ENCODE measurements around the gene PEX10. TPM values are rescaled to one million over a fixed set of nuclear protein-coding genes. Genes with fewer than 3 reads are reported as not detected.

PEX10 gene
- total RNA-seq, 1 donor: 28.9 TPM

- TF ChIP-seq, protein P1, sequence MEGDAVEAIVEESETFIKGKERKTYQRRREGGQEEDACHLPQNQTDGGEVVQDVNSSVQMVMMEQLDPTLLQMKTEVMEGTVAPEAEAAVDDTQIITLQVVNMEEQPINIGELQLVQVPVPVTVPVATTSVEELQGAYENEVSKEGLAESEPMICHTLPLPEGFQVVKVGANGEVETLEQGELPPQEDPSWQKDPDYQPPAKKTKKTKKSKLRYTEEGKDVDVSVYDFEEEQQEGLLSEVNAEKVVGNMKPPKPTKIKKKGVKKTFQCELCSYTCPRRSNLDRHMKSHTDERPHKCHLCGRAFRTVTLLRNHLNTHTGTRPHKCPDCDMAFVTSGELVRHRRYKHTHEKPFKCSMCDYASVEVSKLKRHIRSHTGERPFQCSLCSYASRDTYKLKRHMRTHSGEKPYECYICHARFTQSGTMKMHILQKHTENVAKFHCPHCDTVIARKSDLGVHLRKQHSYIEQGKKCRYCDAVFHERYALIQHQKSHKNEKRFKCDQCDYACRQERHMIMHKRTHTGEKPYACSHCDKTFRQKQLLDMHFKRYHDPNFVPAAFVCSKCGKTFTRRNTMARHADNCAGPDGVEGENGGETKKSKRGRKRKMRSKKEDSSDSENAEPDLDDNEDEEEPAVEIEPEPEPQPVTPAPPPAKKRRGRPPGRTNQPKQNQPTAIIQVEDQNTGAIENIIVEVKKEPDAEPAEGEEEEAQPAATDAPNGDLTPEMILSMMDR (IDR thresholded peaks at IDR 0.05; ENCODE audit: insufficient read depth, low read depth, low read length): peak; percentile 7
- no peak for DNase-seq (ENCODE audit: low read depth)
- no peak overlapping the region for H3K4me3 ChIP-seq (ENCODE audit: low read depth, low read length)
Measured at GRCh38 chr1:2373551-2374251, 38.7 kb downstream of the PEX10 start.

GRCh38 chr1:2372551-2373490 is 39.5 kb downstream of the PEX10 start:
- no peak overlapping the region for H3K4me3 ChIP-seq (ENCODE audit: low read depth, low read length)
- DNase-seq (ENCODE audit: low read depth): no peak
- TF ChIP-seq, protein P1 (IDR thresholded peaks at IDR 0.05; ENCODE audit: insufficient read depth, low read depth, low read length): no peak

GRCh38 chr1:2368053-2368744 is 44.2 kb downstream of the PEX10 start:
- no peak overlapping the region for H3K4me3 ChIP-seq (ENCODE audit: low read depth, low read length)
- DNase-seq (ENCODE audit: low read depth): no peak
- TF ChIP-seq, protein P1 (IDR thresholded peaks at IDR 0.05; ENCODE audit: insufficient read depth, low read depth, low read length): no peak

DNA sequence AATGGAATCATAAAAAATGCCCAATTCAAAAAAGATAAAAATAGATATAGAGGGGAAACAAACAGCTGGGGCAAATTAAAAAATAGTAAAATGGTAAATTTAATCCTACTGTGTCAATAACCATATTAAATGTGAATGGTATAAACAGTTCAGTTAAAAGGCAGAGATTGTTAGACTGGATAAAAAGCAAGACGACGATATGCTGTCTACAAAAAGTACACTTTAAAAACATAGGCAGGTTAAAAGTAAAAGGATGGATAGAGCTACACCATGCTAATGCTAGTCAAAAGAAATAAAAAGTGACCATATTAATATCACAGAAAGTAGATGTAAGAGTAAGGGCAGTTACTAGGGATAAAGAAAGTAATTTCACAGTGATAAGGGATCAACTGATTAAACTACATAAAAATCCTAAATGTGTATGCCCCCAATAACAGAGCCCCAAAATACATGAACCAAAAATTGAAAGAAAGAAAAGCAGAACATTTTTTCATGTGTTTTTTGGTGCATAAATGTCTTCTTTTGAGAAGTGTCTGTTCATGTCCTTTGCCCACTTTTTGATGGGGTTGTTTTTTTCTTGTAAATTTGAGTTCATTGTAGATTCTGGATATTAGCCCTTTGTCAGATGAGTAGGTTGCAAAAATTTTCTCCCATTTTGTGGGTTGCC is 48.4 kb downstream of the PEX10 start:
- H3K4me3 ChIP-seq (ENCODE audit: low read depth, low read length): no peak overlapping the region
- DNase-seq (ENCODE audit: low read depth): no peak
- TF ChIP-seq, protein P1 (IDR thresholded peaks at IDR 0.05; ENCODE audit: insufficient read depth, low read depth, low read length): no peak

GRCh38 chr1:2360588-2361364 is 51.6 kb downstream of the PEX10 start:
- no peak for DNase-seq (ENCODE audit: low read depth)

More at GRCh38 chr1:2360588-2361364, 51.6 kb downstream of the PEX10 start:
- TF ChIP-seq, protein P1 (IDR thresholded peaks at IDR 0.05; ENCODE audit: insufficient read depth, low read depth, low read length): no peak
- H3K4me3 ChIP-seq (ENCODE audit: low read depth, low read length): no peak overlapping the region
